ENCODE data around the gene LRP10. TPM values are rescaled to one million over a fixed set of nuclear protein-coding genes. Genes with fewer than 3 reads are reported as not detected.

LRP10 gene
- total and polyA plus RNA-seq, 2 of the 8 experiments (the other 6 are each of a cell fraction or from before 2014, with no cell fraction given), result 12.4 to 15.6 TPM

DNA sequence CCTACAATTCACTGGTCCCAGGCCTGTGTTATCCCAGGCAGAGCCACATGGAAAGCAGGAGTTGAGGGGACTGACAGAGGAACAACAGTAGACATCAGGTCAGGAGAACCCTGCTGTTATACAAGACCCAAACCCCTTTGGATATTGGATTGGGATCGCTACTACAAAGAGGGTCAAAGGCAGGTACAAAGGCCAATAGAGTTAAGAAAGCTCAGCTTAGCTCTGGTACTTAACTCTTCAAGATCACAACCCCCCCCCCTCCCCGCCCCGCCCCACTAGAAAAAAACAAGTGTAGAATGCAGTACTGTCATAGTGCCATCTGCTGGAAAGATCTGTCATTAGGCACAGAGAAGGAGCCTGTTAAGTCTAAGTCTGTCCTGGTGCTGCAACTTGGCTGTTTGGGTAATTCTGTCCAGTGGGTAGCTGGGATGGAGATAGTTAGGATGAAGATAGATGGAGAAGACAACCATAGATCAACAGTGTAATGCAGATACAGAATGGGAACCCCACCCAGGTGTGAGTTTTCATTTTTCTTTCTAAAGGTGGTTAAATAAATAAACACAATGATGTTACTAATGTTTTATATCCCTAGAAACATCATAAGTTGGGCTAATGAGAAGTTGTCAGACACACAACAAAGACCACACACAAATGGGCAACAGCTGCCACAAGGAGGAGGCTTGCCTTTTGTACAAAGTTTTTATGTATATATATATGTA lies 28.7 kb downstream of the LRP10 start:
- Histone ChIP-seq H2BK20ac (ENCODE audit: low read length) (no peak overlapping the region), H3K4me1 (replicated peaks in 1 of 4; ENCODE audit: control insufficient read depth in 3 of 4, insufficient read depth in 4 of 4, low read length in 3 of 4) (peaks cover 0 to 8% (median 4%) of the 10 kb centered on the region in 4 experiments; a peak in 2 of 7 replicates), H3K4me3 (ENCODE audit: extremely low read depth in 1 of 4, insufficient read depth in 2 of 4, low read depth in 3 of 4, low read length in 4 of 4) (0 out of 8 replicates have a peak overlapping the region, but pooled peaks of 1 of the 4 experiments have one; percentile 13), H3K4ac (replicated peaks; ENCODE audit: insufficient read length, low read depth, low read length) (no peak overlapping the region), H2BK5ac (ENCODE audit: low read depth, low read length) (no peak overlapping the region), H3K4me2 (ENCODE audit: insufficient read depth in 1 of 2, low read depth in 2 of 2, low read length in 2 of 2) (peak overlapping the region in 1 of 2 experiments; percentile 35; a peak in 1 of 4 replicates), H3K27ac (ENCODE audit: low read depth, low read length) (no peak overlapping the region), H4K20me1 (replicated peaks in 1 of 2; ENCODE audit: control insufficient read depth in 1 of 2, insufficient read depth in 2 of 2, low read length in 2 of 2) (peaks cover 5 to 10% of the 10 kb centered on the region in 2 experiments), H2AFZ (ENCODE audit: low read length) (no peak overlapping the region), H3K9ac (replicated peaks in 1 of 4; ENCODE audit: extremely low read depth in 1 of 4, low read depth in 3 of 4, low read length in 3 of 4) (no peak overlapping the region), H3K9me3 (ENCODE audit: insufficient read depth in 2 of 2, low read depth in 1 of 2, low read length in 1 of 2) (no peaks in the 10 kb centered on the region), H3K79me1 (ENCODE audit: low read depth, low read length) (no peaks in the 10 kb centered on the region), H3K36me3 (ENCODE audit: control insufficient read depth in 2 of 4, insufficient read depth in 4 of 4, low read length in 3 of 4) (peaks cover 23 to 40% (median 36%) of the 10 kb centered on the region in 4 experiments), H4K91ac (replicated peaks; ENCODE audit: insufficient read length, low read length) (no peak overlapping the region), H3K18ac (ENCODE audit: extremely low read depth, low read length) (no peak overlapping the region), H3K27me3 (replicated peaks in 1 of 4; ENCODE audit: control insufficient read depth in 3 of 4, extremely low read depth in 1 of 4, insufficient read depth in 3 of 4, low read length in 3 of 4) (peaks cover 10 to 35% (median 28%) of the 10 kb centered on the region in 4 experiments), H2BK15ac (ENCODE audit: low read length) (no peak overlapping the region), H3K79me2 (ENCODE audit: control insufficient read depth in 1 of 2, insufficient read depth in 2 of 2, low read length in 2 of 2) (no peaks in the 10 kb centered on the region), H4K8ac (ENCODE audit: extremely low read depth, insufficient read depth, low read length) (no peak overlapping the region), H3K56ac (replicated peaks; ENCODE audit: insufficient read length, low read depth, low read length) (no peak overlapping the region), H2BK12ac (ENCODE audit: low read depth, low read length) (no peak overlapping the region), H3K14ac (ENCODE audit: insufficient read length) (no peak overlapping the region), H4K5ac (ENCODE audit: insufficient read length, low read depth, low read length) (no peak overlapping the region), H2AK5ac (ENCODE audit: low read depth, low read length) (no peak overlapping the region), H2BK120ac (replicated peaks; ENCODE audit: low read depth, low read length) (no peak overlapping the region), H3K23ac (ENCODE audit: insufficient read length) (no peak overlapping the region), H3K23me2 (ENCODE audit: low read depth, low read length) (no peaks in the 10 kb centered on the region)
- peak in 1 of 2 experiments; percentile 58 for DNase-seq (ENCODE audit: low read depth in 1 of 2, low spot score in 2 of 2)
- TF ChIP-seq, protein P1, sequence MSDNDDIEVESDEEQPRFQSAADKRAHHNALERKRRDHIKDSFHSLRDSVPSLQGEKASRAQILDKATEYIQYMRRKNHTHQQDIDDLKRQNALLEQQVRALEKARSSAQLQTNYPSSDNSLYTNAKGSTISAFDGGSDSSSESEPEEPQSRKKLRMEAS (IDR thresholded peaks at IDR 0.05), result 0 out of 2 replicates have a peak, but pooled peaks have one; percentile 11
- TF ChIP-seq SIN3A (conservative IDR thresholded peaks at IDR 0.05 in 1 of 2, IDR thresholded peaks at IDR 0.05 in 1 of 2; ENCODE audit: low read depth in 1 of 2, low read length in 2 of 2) (no peak; a peak in 1 of 4 replicates), RAD21 (IDR thresholded peaks at IDR 0.05 in 1 of 2, conservative IDR thresholded peaks at IDR 0.05 in 1 of 2; ENCODE audit: low read depth in 2 of 2, low read length in 2 of 2) (peak; percentile 64 to 75), ZNF274 (IDR thresholded peaks at IDR 0.05; ENCODE audit: borderline replicate concordance, extremely low read depth, low read length) (no peak)
- TF ChIP-seq, protein P2, sequence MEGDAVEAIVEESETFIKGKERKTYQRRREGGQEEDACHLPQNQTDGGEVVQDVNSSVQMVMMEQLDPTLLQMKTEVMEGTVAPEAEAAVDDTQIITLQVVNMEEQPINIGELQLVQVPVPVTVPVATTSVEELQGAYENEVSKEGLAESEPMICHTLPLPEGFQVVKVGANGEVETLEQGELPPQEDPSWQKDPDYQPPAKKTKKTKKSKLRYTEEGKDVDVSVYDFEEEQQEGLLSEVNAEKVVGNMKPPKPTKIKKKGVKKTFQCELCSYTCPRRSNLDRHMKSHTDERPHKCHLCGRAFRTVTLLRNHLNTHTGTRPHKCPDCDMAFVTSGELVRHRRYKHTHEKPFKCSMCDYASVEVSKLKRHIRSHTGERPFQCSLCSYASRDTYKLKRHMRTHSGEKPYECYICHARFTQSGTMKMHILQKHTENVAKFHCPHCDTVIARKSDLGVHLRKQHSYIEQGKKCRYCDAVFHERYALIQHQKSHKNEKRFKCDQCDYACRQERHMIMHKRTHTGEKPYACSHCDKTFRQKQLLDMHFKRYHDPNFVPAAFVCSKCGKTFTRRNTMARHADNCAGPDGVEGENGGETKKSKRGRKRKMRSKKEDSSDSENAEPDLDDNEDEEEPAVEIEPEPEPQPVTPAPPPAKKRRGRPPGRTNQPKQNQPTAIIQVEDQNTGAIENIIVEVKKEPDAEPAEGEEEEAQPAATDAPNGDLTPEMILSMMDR (IDR thresholded peaks at IDR 0.05; ENCODE audit: control extremely low read depth in 1 of 3, insufficient read depth in 1 of 3, low read depth in 1 of 3, low read length in 3 of 3), result peak; percentile 1 to 75 (median 64)
- ChIA-PET CTCF (ENCODE audit: partially characterized antibody) (interaction anchor here (0.6 to 14.2 kb wide), 24 partner anchors 10 to 341 kb away, joined by 3 to 158 read pairs (median 4); partner anchors contain the start of genes HAUS4, LRP10, MMP14 and RBM23), POLR2A (ENCODE audit: partially characterized antibody) (interaction anchor here (0.7 to 4.3 kb wide), 7 partner anchors 11 to 79 kb away, joined by 3 to 22 read pairs (median 5); partner anchors contain the start of genes PRMT5 and REM2)
- 11% methylated on average over 3 of the region's 3 CpGs; no CpG with 5 or more reads in 1 of the 2 experiments for WGBS, 2 experiments (ENCODE audit: extremely low coverage in 1 of 2, insufficient coverage in 1 of 2, insufficient read length in 1 of 2, insufficient replicate concordance in 2 of 2, low coverage in 1 of 2, low lambda C conversion rate in 2 of 2, missing lambda C conversion rate in 1 of 2)
- FAIRE-seq, result no peak
